OCI-LY1 (cell line): ENCODE data around the gene SLC29A1.

Experiments
- CTCF ChIP-seq: fragments of 200-600 bp; sonication (generic), shearing (Covaris generic); IDR thresholded peaks from 2 replicates; pipeline ENCODE4 v1.5.1; 2017; ENCODE audit warnings: mild to moderate bottlenecking, antibody characterized with exemption, low read length, moderate library complexity, mixed read lengths
- EZH2 ChIP-seq: fragments of 200-600 bp; sonication (generic), shearing (Covaris generic); IDR thresholded peaks from 2 replicates; pipeline ENCODE4 v1.8.0; 2017; ENCODE audit warnings: borderline replicate concordance, mixed run types, mild to moderate bottlenecking, antibody characterized with exemption, low read length, moderate library complexity, mixed read lengths

- TF ChIP-seq CTCF = no peak
- TF ChIP-seq EZH2 = no peak
These were observed 20.2 kb upstream of the SLC29A1 start for GRCh38 chr6:44202972-44203750.
